SK-N-SH treated with all-trans-retinoic acid at 6 μM for 48 hours (cell line): ENCODE results near the gene GALNT6.

ENCODE experiments used
- ATAC-seq: fragments of 200-7000 bp; cut with Tn5 transposase; 3 replicates; pipeline ENCODE4 v1.9.1; 2020; ENCODE audit warnings: mild to moderate bottlenecking, moderate library complexity
- ARNTL ChIP-seq: fragments of 450-650 bp; formaldehyde crosslinking; IDR thresholded peaks from 2 replicates; pipeline ENCODE4 v1.5.0; 2020; ENCODE audit warnings: low read depth, mild to moderate bottlenecking, moderate library complexity, borderline replicate concordance
- BACH2 ChIP-seq: fragments of 250-450 bp; sonication (Bioruptor Pico); IDR thresholded peaks from 2 replicates; pipeline ENCODE4 v1.9.0; 2021; ENCODE audit warnings: mild to moderate bottlenecking, borderline replicate concordance
- CREB5 ChIP-seq: fragments of 250-450 bp; sonication (Bioruptor Pico); IDR thresholded peaks from 2 replicates; pipeline ENCODE4 v1.5.1; 2020; ENCODE audit warnings: low read depth, mild to moderate bottlenecking, moderate library complexity
- CSDC2 ChIP-seq: fragments of 250-450 bp; sonication (Bioruptor Pico); IDR thresholded peaks from 2 replicates; pipeline ENCODE4 v1.5.0; 2020; ENCODE audit warnings: mild to moderate bottlenecking, moderate library complexity
- CSRNP3 ChIP-seq: fragments of 250-450 bp; sonication (Bioruptor Pico); IDR thresholded peaks from 2 replicates; pipeline ENCODE4 v1.5.1; 2021; ENCODE audit warnings: mild to moderate bottlenecking, moderate library complexity
- ESRRG ChIP-seq: fragments of 250-450 bp; sonication (Bioruptor Pico); IDR thresholded peaks from 2 replicates; pipeline ENCODE4 v1.6.1; 2021; ENCODE audit warnings: mild to moderate bottlenecking
- GLIS3 ChIP-seq: fragments of 250-450 bp; sonication (Bioruptor Pico); IDR thresholded peaks from 2 replicates; pipeline ENCODE4 v1.5.0; 2020; ENCODE audit warnings: mild to moderate bottlenecking, moderate library complexity
- ISL1 ChIP-seq: fragments of 250-450 bp; sonication (Bioruptor Pico); IDR thresholded peaks from 2 replicates; pipeline ENCODE4 v2.1.2; 2022; ENCODE audit warnings: mild to moderate bottlenecking, moderate library complexity
- OSR1 ChIP-seq: fragments of 250-450 bp; sonication (Bioruptor Pico); IDR thresholded peaks from 2 replicates; pipeline ENCODE4 v1.8.0; 2022; ENCODE audit warnings: moderate library complexity, mild to moderate bottlenecking, inconsistent platforms
- PATZ1 ChIP-seq: fragments of 250-450 bp; sonication (Bioruptor Pico); IDR thresholded peaks from 2 replicates; pipeline ENCODE4 v1.8.0; 2020; ENCODE audit warnings: mild to moderate bottlenecking, moderate library complexity, borderline replicate concordance
- POU6F1 ChIP-seq: fragments of 250-450 bp; sonication (Bioruptor Pico); IDR thresholded peaks from 2 replicates; pipeline ENCODE4 v1.8.0; 2021; ENCODE audit warnings: low read depth, mild to moderate bottlenecking, moderate library complexity, borderline replicate concordance
- PPARA ChIP-seq: fragments of 250-450 bp; sonication (Bioruptor Pico); IDR thresholded peaks from 2 replicates; pipeline ENCODE4 v1.5.0; 2020; ENCODE audit warnings: mild to moderate bottlenecking, borderline replicate concordance
- RARB ChIP-seq: fragments of 250-450 bp; sonication (Bioruptor Pico); IDR thresholded peaks from 2 replicates; pipeline ENCODE4 v1.8.0; 2021; ENCODE audit warnings: mild to moderate bottlenecking, moderate library complexity
- SNAI2 ChIP-seq: fragments of 250-450 bp; sonication (Bioruptor Pico); IDR thresholded peaks from 2 replicates; pipeline ENCODE4 v1.5.0; 2020; ENCODE audit warnings: mild to moderate bottlenecking, moderate library complexity
- TCF4 ChIP-seq: fragments of 250-450 bp; sonication (Bioruptor Pico); IDR thresholded peaks from 2 replicates; pipeline ENCODE4 v1.8.0; 2021; ENCODE audit warnings: mild to moderate bottlenecking, moderate library complexity, borderline replicate concordance
- TOX ChIP-seq: fragments of 250-450 bp; sonication (Bioruptor Pico); IDR thresholded peaks from 2 replicates; pipeline ENCODE4 v1.8.0; 2021; ENCODE audit warnings: mild to moderate bottlenecking, moderate library complexity, borderline replicate concordance
- TSHZ2 ChIP-seq: fragments of 250-450 bp; sonication (Bioruptor Pico); IDR thresholded peaks from 2 replicates; pipeline ENCODE4 v1.5.0; 2020; ENCODE audit warnings: mild to moderate bottlenecking, moderate library complexity
- ZC3H10 ChIP-seq: fragments of 250-450 bp; sonication (Bioruptor Pico); IDR thresholded peaks from 2 replicates; pipeline ENCODE4 v1.5.1; 2021; ENCODE audit warnings: mild to moderate bottlenecking, moderate library complexity
- ZFP3 ChIP-seq: fragments of 250-450 bp; sonication (Bioruptor Pico); IDR thresholded peaks from 2 replicates; pipeline ENCODE4 v1.5.0; 2020; ENCODE audit warnings: mild to moderate bottlenecking, moderate library complexity
- ZFP30 ChIP-seq: fragments of 450-650 bp; formaldehyde crosslinking; IDR thresholded peaks from 2 replicates; pipeline ENCODE4 v1.5.0; 2022; ENCODE audit warnings: mild to moderate bottlenecking, moderate library complexity
- ZNF565 ChIP-seq: fragments of 450-650 bp; formaldehyde crosslinking; conservative IDR thresholded peaks from 2 replicates; pipeline ENCODE4 v1.5.0; 2020; ENCODE audit warnings: low read depth, mild to moderate bottlenecking, moderate library complexity
- ZNF8 ChIP-seq: fragments of 450-650 bp; formaldehyde crosslinking; IDR thresholded peaks from 2 replicates; pipeline ENCODE4 v1.5.0; 2020; ENCODE audit warnings: mild to moderate bottlenecking, moderate library complexity

GALNT6 gene

GRCh38 chr12:51326698-51327439 is 64.3 kb downstream of the GALNT6 start:
- no peak for TF ChIP-seq CSRNP3 (CRISPR knock-in tag)
- no peak for TF ChIP-seq GLIS3 (CRISPR knock-in tag)
- no peak for TF ChIP-seq ZFP3 (CRISPR knock-in tag)
- TF ChIP-seq SNAI2: no peak
- no peak for TF ChIP-seq POU6F1 (CRISPR knock-in tag)
- TF ChIP-seq, all 23 proteins: peak for 0
- no peak; the same call in 1 of the 3 replicates for ATAC-seq

GRCh38 chr12:51324953-51325352 is 66.3 kb downstream of the GALNT6 start:
- ATAC-seq: no peak
- TF ChIP-seq CSDC2: no peak
- no peak for TF ChIP-seq ISL1 (CRISPR knock-in tag)
- no peak for TF ChIP-seq ZNF8 (CRISPR knock-in tag)
- TF ChIP-seq ZFP3 (CRISPR knock-in tag): no peak
- TF ChIP-seq ZFP30 (CRISPR knock-in tag): no peak
- TF ChIP-seq CREB5 (CRISPR knock-in tag): no peak
- no peak for TF ChIP-seq BACH2 (CRISPR knock-in tag)
- no peak for TF ChIP-seq TCF4 (CRISPR knock-in tag)
- no peak for TF ChIP-seq ARNTL
- no peak for TF ChIP-seq TSHZ2 (CRISPR knock-in tag)
- no peak for TF ChIP-seq PPARA (CRISPR knock-in tag)
- no peak for TF ChIP-seq TOX (CRISPR knock-in tag)
- TF ChIP-seq ZNF565: no peak
- no peak for TF ChIP-seq GLIS3 (CRISPR knock-in tag)
- TF ChIP-seq RARB (CRISPR knock-in tag): no peak
- no peak for TF ChIP-seq ESRRG (CRISPR knock-in tag)
- TF ChIP-seq POU6F1 (CRISPR knock-in tag): no peak

- no peak for TF ChIP-seq ZNF565
- TF ChIP-seq ISL1 (CRISPR knock-in tag): no peak
- TF ChIP-seq RARB (CRISPR knock-in tag): no peak
- no peak for TF ChIP-seq PATZ1 (CRISPR knock-in tag)
- TF ChIP-seq ZC3H10 (CRISPR knock-in tag): no peak
- TF ChIP-seq OSR1: no peak
- no peak for ATAC-seq
These were observed 67.0 kb downstream of the GALNT6 start, which contains the start of gene BIN2 for GRCh38 chr12:51323966-51324895. TSS of gene BIN2 (minus strand) at chr12:51324174. CDS start at chr12:51324102, 72 bp downstream.
